GF-D8 (cell line): ENCODE results near the gene ATP6V0A4.

Experiments used
- DNase-seq: peaks from one replicate; lab custom pipeline; 2025; lab: John Stamatoyannopoulos, UW

Gene ATP6V0A4

DNA sequence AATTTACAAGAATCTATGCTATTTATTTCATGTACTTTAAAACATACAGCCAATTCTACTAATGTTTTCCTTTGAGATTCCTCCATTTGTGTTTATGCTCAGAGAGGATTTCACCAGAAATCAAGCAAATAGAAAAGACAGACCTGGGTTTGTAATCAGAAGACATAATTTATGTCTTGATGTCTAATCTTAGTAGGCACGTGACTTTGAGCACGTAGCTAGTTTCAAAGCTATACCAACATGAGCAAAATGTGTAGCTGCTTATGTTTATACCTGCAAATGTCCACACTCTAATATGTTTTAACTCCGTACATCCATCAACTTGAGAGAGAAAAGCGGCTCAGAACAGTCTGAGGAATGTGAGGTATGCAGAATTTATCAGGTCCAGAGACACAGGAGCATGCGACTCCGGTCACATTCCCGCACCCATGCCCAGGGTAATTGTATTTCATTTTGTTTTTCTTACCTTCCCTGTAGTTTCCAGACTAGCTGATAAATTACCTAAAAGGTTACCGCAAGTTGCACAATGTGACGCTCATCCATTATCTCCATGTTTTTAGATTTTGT, 136.8 kb downstream of the ATP6V0A4 start:
- no peak for DNase-seq

DNA sequence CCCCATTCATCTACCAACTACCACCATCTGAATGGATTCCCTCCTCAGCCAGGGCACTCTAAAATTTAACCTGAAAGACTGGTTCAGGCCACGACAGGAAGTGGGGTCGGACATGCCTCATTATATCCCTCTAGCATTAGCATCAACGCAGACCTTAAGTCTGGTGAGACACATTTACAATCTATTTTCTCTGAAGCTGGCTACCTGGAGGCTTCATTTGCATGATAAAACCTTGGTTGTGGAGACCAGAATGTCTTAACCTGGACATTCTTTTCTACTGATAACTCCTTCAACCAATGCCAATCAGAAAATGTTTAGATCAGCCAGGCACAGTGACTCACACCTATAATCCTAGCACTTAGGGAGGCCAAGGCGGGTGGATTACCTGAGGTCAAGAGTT, 139.1 kb downstream of the ATP6V0A4 start:
- DNase-seq: no peak

DNA sequence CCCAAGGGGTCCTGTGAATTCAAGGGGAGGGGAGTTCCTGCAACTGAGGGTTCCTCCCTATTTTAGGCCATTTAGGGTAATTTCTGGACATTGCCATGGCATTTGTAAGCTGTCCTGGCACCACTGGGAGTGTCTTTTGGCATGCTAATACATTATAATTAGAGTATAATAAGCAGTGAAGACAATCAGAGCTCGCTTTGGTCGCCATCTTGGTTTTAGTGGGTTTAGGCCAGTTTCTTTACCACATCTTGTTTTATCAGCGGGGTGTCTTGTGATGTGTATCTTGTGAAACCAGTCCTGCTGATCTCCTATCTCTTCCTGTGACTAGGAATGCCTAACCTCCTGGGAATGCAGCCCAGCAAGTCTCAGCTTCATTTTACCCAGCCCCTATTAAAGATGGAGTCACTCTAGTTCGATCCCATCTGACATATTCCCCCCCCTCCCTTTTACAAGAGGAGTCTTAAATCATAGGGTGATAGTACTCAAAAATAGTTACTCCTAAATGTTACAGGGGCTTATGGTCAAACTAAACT, 140.1 kb downstream of the ATP6V0A4 start:
- no peak for DNase-seq

DNA sequence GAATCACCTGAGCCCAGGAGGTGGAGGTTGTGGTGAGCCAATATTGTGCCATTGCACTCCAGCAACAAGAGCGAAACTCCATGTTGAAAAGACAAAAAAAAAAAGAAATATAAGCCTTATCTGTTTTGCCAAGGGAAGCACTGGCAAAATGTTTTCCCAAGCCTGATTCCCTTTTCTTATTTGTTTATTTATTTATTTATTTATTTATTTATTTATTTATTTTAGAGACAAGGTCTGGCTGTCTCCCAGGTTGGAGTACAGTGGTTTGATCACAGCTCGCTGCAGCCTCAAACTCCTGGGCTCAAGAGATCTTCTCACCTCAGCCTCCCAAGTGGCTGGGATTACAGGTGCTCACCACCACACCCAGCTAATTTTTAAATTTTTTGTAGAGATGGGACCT, 141.0 kb downstream of the ATP6V0A4 start:
- DNase-seq: no peak
